Endothelial cell of umbilical vein (primary cell): Measurements from ENCODE around the gene SRD5A1. TPM values are rescaled to one million over a fixed set of nuclear protein-coding genes. Genes with fewer than 3 reads are reported as not detected.

Source experiments
- BruUV-seq: library from RNA; stranded (reverse); fragments of 400-500 nt; replicated peaks from 2 replicates; lab custom pipeline; 2021; lab: Mats Ljungman, UMichigan
- CTCF ChIA-PET: fragments of 300-600, 350-600 bp; sonication (Branson Sonifier 250); formaldehyde crosslinking; loops from one replicate; lab custom pipeline; 2021; ENCODE audit warnings: antibody characterized with exemption, inconsistent platforms; lab: Charles Lee
- POLR2A ChIA-PET: fragments of 300-600, 350-600 bp; sonication (Branson Sonifier 250); formaldehyde crosslinking; loops from one replicate; lab custom pipeline; 2021; ENCODE audit warnings: antibody characterized with exemption, inconsistent platforms; lab: Charles Lee
- DNase-seq: peaks from one replicate; pipeline ENCODE4 v3.0.0-alpha.2; 2011; ENCODE audit warnings: low read depth, low spot score
- FAIRE-seq: peaks from 2 replicates; lab custom pipeline; 2011; peaks lifted over from hg19 to GRCh38; lab: Jason Lieb, UNC
- H2AFZ ChIP-seq: 2 replicates; pipeline ENCODE4 v1.6.0; 2012; ENCODE audit warnings: low read depth, low read length, control low read depth, inconsistent platforms
- H3K27ac ChIP-seq: 2 replicates; pipeline ENCODE4 v1.5.1; 2011; ENCODE audit warnings: low read depth, mild to moderate bottlenecking, control low read depth, low read length, moderate library complexity; ENCODE audit not compliant: insufficient read depth
- H3K27me3 ChIP-seq, 2 experiments: 2 replicates each; pipeline versions ENCODE4 v1.6.0 to v1.6.1; 2011; ENCODE audit warnings: low read length in 2 of 2, mixed read lengths in 1 of 2; ENCODE audit not compliant: control insufficient read depth in 2 of 2, insufficient read depth in 2 of 2
- H3K36me3 ChIP-seq, 2 experiments: 2 replicates in 1 of 2; 3 replicates in 1 of 2; pipeline ENCODE4 v1.5.1; 2011; ENCODE audit warnings: low read length in 2 of 2, mild to moderate bottlenecking in 1 of 2, moderate library complexity in 1 of 2; ENCODE audit not compliant: control insufficient read depth in 2 of 2, insufficient read depth in 2 of 2; ENCODE audit errors: extremely low read depth in 1 of 2
- H3K4me1 ChIP-seq: 3 replicates; pipeline ENCODE4 v1.5.1; 2011; ENCODE audit warnings: mild to moderate bottlenecking, low read length; ENCODE audit not compliant: control insufficient read depth, insufficient read depth; ENCODE audit errors: extremely low read depth
- H3K4me2 ChIP-seq: 2 replicates; pipeline ENCODE4 v1.6.1; 2011; ENCODE audit warnings: low read length, control low read depth, mixed read lengths; ENCODE audit not compliant: insufficient read depth
- H3K4me3 ChIP-seq, 3 experiments: fragments of 200-600 bp in 1 of 3; sonication (generic), shearing (Covaris generic) in 1 of 3; replicated peaks in 1 of 3; 2 replicates each; pipeline ENCODE4 v1.5.1; 2011 to 2016; ENCODE audit warnings: control low read depth in 3 of 3, low read length in 3 of 3, mild to moderate bottlenecking in 2 of 3, inconsistent platforms in 1 of 3, low read depth in 1 of 3, moderate library complexity in 1 of 3; ENCODE audit not compliant: insufficient read depth in 1 of 3
- H3K79me2 ChIP-seq: 2 replicates; pipeline ENCODE4 v1.6.0; 2012; ENCODE audit warnings: low read length, inconsistent platforms; ENCODE audit not compliant: control insufficient read depth, insufficient read depth
- H3K9ac ChIP-seq: replicated peaks from 2 replicates; pipeline ENCODE3; 2011; ENCODE audit warnings: low read length, control low read depth; ENCODE audit not compliant: insufficient read depth; ENCODE audit errors: extremely low read depth
- H3K9me1 ChIP-seq: replicated peaks from 3 replicates; pipeline ENCODE4 v1.6.0; 2011; ENCODE audit warnings: mild to moderate bottlenecking, low read length; ENCODE audit not compliant: control insufficient read depth, insufficient read depth; ENCODE audit errors: extremely low read depth
- H3K9me3 ChIP-seq: replicated peaks from 2 replicates; pipeline ENCODE4 v1.5.1; 2012; ENCODE audit warnings: low read length, inconsistent platforms; ENCODE audit not compliant: control insufficient read depth, insufficient read depth
- H4K20me1 ChIP-seq: replicated peaks from 2 replicates; pipeline ENCODE3; 2011; ENCODE audit warnings: mild to moderate bottlenecking, low read length; ENCODE audit not compliant: control insufficient read depth, insufficient read depth; ENCODE audit errors: extremely low read depth
- EZH2 ChIP-seq: IDR thresholded peaks from 2 replicates; pipeline ENCODE4 v1.6.1; 2012; ENCODE audit warnings: borderline replicate concordance, low read depth, mild to moderate bottlenecking, moderate library complexity, low read length, inconsistent platforms; ENCODE audit not compliant: severe bottlenecking
- FOS ChIP-seq: IDR thresholded peaks from 2 replicates; pipeline ENCODE4 v1.6.1; 2011; ENCODE audit warnings: mild to moderate bottlenecking, low read length, moderate library complexity, borderline replicate concordance; ENCODE audit not compliant: insufficient read depth
- GATA2 ChIP-seq: IDR thresholded peaks from 2 replicates; pipeline ENCODE4 v1.7.0; 2011; ENCODE audit warnings: low read depth, mild to moderate bottlenecking, moderate library complexity, mixed read lengths, low read length; ENCODE audit not compliant: insufficient read length, insufficient read depth
- JUN ChIP-seq: IDR thresholded peaks from 2 replicates; pipeline ENCODE4 v1.6.1; 2011; ENCODE audit warnings: borderline replicate concordance, low read depth; ENCODE audit not compliant: insufficient read length, insufficient read depth
- MAX ChIP-seq: IDR thresholded peaks from 2 replicates; pipeline ENCODE4 v1.6.1; 2011; ENCODE audit not compliant: insufficient read depth, insufficient read length
- MYC ChIP-seq: IDR thresholded peaks from one replicate; pipeline ENCODE4 v1.6.1; 2011; ENCODE audit warnings: mild to moderate bottlenecking, low read depth, low read length
- POLR2A ChIP-seq: IDR thresholded peaks from 2 replicates; pipeline ENCODE4 v1.6.1; 2012; ENCODE audit warnings: low read depth, mild to moderate bottlenecking, control low read depth, low read length
- dilution Hi-C: fragments of 300-500 bp; cut with MboI; formaldehyde crosslinking; loops from one replicate; pipeline ENCODE4 v1.15.0; 2019; ENCODE audit warnings: low sequenced_read_pairs; ENCODE audit not compliant: extremely low pct_ligation_motif_present
- intact Hi-C: fragments of 100-400 bp; cut with micrococcal nuclease; formaldehyde crosslinking; loops from one replicate; pipeline ENCODE4 v1.10.0; 2022
- polyA plus RNA-seq, 4 experiments: library from polyadenylated mRNA; depleted of rRNA in 3 of 4; stranded (reverse) in 3 of 4; unstranded in 1 of 4; fragments of >200 nt; gene quantifications; 2 replicates each; pipeline versions ENCODE4 v1.2.1 to v1.2.3, GENCODE V29; 2011 to 2012; ENCODE audit warnings: missing spikeins in 1 of 4
- total RNA-seq: library from RNA; stranded (reverse); gene quantifications from 2 replicates; pipeline ENCODE4 v1.2.3, GENCODE V29; 2021

Gene SRD5A1
- total and polyA plus RNA-seq, 2 donors (not counting 3 experiments of a cell fraction or from before 2014, with no cell fraction given) = 11.6 to 14.8 TPM

DNA sequence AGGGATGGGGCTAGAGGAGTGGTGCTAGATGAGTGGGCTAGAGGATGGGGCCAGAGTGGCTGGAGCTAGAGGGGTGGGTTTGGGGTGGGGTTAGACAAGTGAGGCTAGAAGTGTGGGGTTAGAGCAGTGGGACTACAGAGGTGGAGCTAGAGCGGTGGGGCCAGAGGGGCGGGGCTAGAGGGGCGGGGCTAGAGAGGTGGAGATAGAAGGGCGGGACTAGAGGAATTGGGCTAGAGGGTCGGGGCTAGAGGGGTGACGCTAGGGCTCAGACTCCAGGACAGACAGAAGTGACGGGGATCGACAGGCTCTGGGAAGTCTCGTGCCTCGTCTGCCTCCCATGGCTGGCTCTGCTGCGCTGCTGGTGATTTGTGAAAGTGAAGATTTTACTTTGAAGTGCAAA lies 49.0 kb downstream of the SRD5A1 start:
- no peak for TF ChIP-seq MAX
- dilution Hi-C loops = no loop called here
- no TSS peak for BruUV-seq

GRCh38 chr5:6683241-6683640 lies 50.0 kb downstream of the SRD5A1 start:
- Histone ChIP-seq H2AFZ (no peak overlapping the region), H3K27me3 (no peaks in the 10 kb centered on the region), H3K27ac (no peak overlapping the region), H3K36me3 (no peaks in the 10 kb centered on the region), H3K79me2 (no peaks in the 10 kb centered on the region), H3K4me1 (no peaks in the 10 kb centered on the region), H3K4me2 (no peak overlapping the region), H4K20me1 (no peaks in the 10 kb centered on the region), H3K9me1 (no peaks in the 10 kb centered on the region), H3K9me3 (no peaks in the 10 kb centered on the region), H3K9ac (no peak overlapping the region), H3K4me3 (no peak overlapping the region)
- DNase-seq (no peak), FAIRE-seq (no peak)
- ChIA-PET CTCF (no interaction called here), POLR2A (no interaction called here)
- intact Hi-C loops = no loop called here
- TF ChIP-seq GATA2 (no peak), POLR2A (no peak), JUN (no peak), MYC (no peak), FOS (no peak), EZH2 (no peak)
- dilution Hi-C loops = no loop called here
- BruUV-seq = no TSS peak

More for the DNA sequence above, 49.0 kb downstream of the SRD5A1 start:
- ChIA-PET CTCF (no interaction called here), POLR2A (no interaction called here)
- Histone ChIP-seq H3K79me2 (no peaks in the 10 kb centered on the region), H3K4me1 (no peaks in the 10 kb centered on the region), H3K27me3 (no peaks in the 10 kb centered on the region), H3K9me3 (no peaks in the 10 kb centered on the region), H3K9ac (no peak overlapping the region), H4K20me1 (no peaks in the 10 kb centered on the region), H3K36me3 (no peaks in the 10 kb centered on the region), H2AFZ (no peak overlapping the region), H3K4me3 (no peak overlapping the region), H3K4me2 (no peak overlapping the region), H3K27ac (no peak overlapping the region), H3K9me1 (no peaks in the 10 kb centered on the region)
- no peak for FAIRE-seq
- intact Hi-C loops = no loop called here
- no peak for DNase-seq
